Effector memory CD8-positive, alpha-beta T cell (primary cell): ENCODE measurements around the gene PCSK9.
A peak's percentile ranks its signal among the peaks of the same experiment; 100 is the strongest.
"Not testable (repeated sequence)": the region's sequence is repeated elsewhere in the genome, so short reads cannot be mapped to it uniquely, and the experiment has no call there.

Source experiments
- ATAC-seq: fragments of 150-1000 bp; cut with Tn5 transposase; replicated peaks from 2 replicates; pipeline ENCODE4 v1.10.0; 2021; ENCODE audit warnings: mild to moderate bottlenecking, moderate library complexity
- DNase-seq, 3 experiments: peaks; one replicate each; pipeline ENCODE4 v3.0.0; 2021
- H3K27ac Mint-ChIP-seq, 2 donors: one replicate each; pipeline ENCODE4 v1.8.0; 2022; ENCODE audit warnings: mild to moderate bottlenecking in 2 of 2, mixed read lengths in 2 of 2, moderate library complexity in 2 of 2
- H3K27me3 Mint-ChIP-seq, 2 donors: one replicate each; pipeline ENCODE4 v1.8.0; 2022; ENCODE audit warnings: mixed read lengths in 2 of 2
- H3K36me3 Mint-ChIP-seq: one replicate; pipeline ENCODE4 v1.8.0; 2022; ENCODE audit warnings: mild to moderate bottlenecking, moderate library complexity, mixed read lengths; ENCODE audit not compliant: insufficient read depth
- H3K4me1 Mint-ChIP-seq, 2 donors: one replicate each; pipeline ENCODE4 v1.8.0; 2022; ENCODE audit warnings: low read depth in 2 of 2, mixed read lengths in 2 of 2
- H3K4me3 Mint-ChIP-seq, 2 donors: one replicate each; pipeline ENCODE4 v1.8.0; 2022; ENCODE audit warnings: mild to moderate bottlenecking in 2 of 2, mixed read lengths in 2 of 2, moderate library complexity in 2 of 2
- H3K9me3 Mint-ChIP-seq, 2 donors: one replicate each; pipeline ENCODE4 v1.8.0; 2022; ENCODE audit warnings: mixed read lengths in 2 of 2

The PCSK9 gene

GRCh38 chr1:55107101-55107500 lies 67.8 kb downstream of the PCSK9 start:
- peaks cover 75% of the 10 kb centered on the region for H3K36me3 Mint-ChIP-seq
- ATAC-seq: no peak
- H3K27ac Mint-ChIP-seq: peak overlapping the region in 1 of 2 donors; percentile 44
- DNase-seq: no peak
- H3K4me1 Mint-ChIP-seq: peaks cover 0 to under 1% of the 10 kb centered on the region in 2 donors
- peaks cover 0 to 2% of the 10 kb centered on the region in 2 donors for H3K9me3 Mint-ChIP-seq
- no peak overlapping the region for H3K4me3 Mint-ChIP-seq
- no peaks in the 10 kb centered on the region for H3K27me3 Mint-ChIP-seq

GRCh38 chr1:55109005-55109404 lies 69.7 kb downstream of the PCSK9 start:
- not testable (repeated sequence) for ATAC-seq, H3K9me3 Mint-ChIP-seq, DNase-seq, H3K4me3 Mint-ChIP-seq, H3K27me3 Mint-ChIP-seq
- Mint-ChIP-seq H3K36me3 (peaks cover 90% of the 10 kb centered on the region), H3K27ac (peak overlapping the region in 1 of 2 donors; percentile 62), H3K4me1 (peaks cover 2 to 15% of the 10 kb centered on the region in 2 donors)
